ENCODE measurements around the gene RPL37. TPM values are rescaled to one million over a fixed set of nuclear protein-coding genes. Genes with fewer than 3 reads are reported as not detected.

The RPL37 gene
- total RNA-seq, 1 experiment from 2014 or later, result 916 TPM

DNA sequence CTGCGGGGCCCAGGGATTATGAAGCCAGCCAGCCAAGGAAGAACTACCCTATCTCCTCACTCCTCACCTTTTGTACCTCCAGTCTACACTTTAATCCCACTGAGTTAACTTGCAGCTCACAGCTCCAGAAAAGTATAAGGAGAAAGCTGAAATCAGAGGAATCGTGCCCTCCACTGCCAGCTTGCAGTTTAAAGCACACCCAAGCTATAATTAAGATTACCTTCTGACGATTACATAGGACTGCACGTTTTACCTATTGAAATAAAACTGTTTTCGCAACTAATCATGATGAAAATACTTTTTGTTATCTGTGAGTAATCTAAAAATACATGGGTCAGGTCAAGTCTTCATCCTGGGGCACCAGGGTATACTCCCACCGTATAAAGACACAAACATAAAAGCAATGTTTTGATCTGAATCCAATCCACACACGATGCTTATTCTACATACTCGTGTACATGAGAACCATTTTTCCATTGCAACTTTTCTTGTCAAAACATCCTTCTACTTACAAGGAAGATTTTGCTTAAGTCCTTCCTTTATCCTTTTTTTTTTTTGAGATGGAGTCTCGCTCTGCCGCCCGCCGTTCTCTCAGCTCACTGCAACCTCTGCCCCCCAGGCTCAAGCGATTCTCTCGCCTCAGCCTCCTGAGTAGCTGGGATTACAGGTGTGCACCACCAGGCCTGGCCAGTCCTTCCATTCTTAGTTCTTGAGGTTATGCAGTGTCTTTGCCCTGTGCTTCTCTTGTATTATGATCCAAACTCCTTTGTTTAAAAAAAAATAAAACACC lies 7.6 kb downstream of the RPL37 start:
- H3K4me3 ChIP-seq (ENCODE audit: low read depth in 2 of 2, low read length in 2 of 2), result no peak overlapping the region
- DNase-seq (ENCODE audit: low read depth, low spot score), result no peak
- peaks cover 9% of the 10 kb centered on the region; the same call in 1 of the 2 replicates for H3K4me1 ChIP-seq (ENCODE audit: control insufficient read depth, insufficient read depth, low read length)
- no peak overlapping the region for H3K27ac ChIP-seq (ENCODE audit: low read length)
- intact Hi-C loops (cut with micrococcal nuclease; ENCODE audit: unreplicated experiment), result no loop called here
- no TSS peak for BruUV-seq (replicated peaks)
- H3K36me3 ChIP-seq (ENCODE audit: control insufficient read depth, insufficient read depth, low read length), result peaks cover 44% of the 10 kb centered on the region
- ATAC-seq, result no peak
- H3K9me3 ChIP-seq (ENCODE audit: control insufficient read depth, insufficient read depth, low read depth, low read length), result no peaks in the 10 kb centered on the region
- in situ Hi-C loops (cut with HindIII; ENCODE audit: low pct_unique_long_range_greater_than_20kb, low sequenced_read_pairs), result no loop called here
- ChIA-PET CTCF (no interaction called here), POLR2A (no interaction called here)
- TF ChIP-seq POLR2AphosphoS5 (IDR thresholded peaks at IDR 0.05; ENCODE audit: low read depth, low read length), result peak; percentile 23
- TF ChIP-seq, protein P1, sequence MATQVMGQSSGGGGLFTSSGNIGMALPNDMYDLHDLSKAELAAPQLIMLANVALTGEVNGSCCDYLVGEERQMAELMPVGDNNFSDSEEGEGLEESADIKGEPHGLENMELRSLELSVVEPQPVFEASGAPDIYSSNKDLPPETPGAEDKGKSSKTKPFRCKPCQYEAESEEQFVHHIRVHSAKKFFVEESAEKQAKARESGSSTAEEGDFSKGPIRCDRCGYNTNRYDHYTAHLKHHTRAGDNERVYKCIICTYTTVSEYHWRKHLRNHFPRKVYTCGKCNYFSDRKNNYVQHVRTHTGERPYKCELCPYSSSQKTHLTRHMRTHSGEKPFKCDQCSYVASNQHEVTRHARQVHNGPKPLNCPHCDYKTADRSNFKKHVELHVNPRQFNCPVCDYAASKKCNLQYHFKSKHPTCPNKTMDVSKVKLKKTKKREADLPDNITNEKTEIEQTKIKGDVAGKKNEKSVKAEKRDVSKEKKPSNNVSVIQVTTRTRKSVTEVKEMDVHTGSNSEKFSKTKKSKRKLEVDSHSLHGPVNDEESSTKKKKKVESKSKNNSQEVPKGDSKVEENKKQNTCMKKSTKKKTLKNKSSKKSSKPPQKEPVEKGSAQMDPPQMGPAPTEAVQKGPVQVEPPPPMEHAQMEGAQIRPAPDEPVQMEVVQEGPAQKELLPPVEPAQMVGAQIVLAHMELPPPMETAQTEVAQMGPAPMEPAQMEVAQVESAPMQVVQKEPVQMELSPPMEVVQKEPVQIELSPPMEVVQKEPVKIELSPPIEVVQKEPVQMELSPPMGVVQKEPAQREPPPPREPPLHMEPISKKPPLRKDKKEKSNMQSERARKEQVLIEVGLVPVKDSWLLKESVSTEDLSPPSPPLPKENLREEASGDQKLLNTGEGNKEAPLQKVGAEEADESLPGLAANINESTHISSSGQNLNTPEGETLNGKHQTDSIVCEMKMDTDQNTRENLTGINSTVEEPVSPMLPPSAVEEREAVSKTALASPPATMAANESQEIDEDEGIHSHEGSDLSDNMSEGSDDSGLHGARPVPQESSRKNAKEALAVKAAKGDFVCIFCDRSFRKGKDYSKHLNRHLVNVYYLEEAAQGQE (IDR thresholded peaks at IDR 0.05; ENCODE audit: insufficient read depth in 1 of 2, low read depth in 2 of 2, low read length in 1 of 2), result no peak
- H3K27me3 ChIP-seq (ENCODE audit: control insufficient read depth, insufficient read depth, low read length), result no peaks in the 10 kb centered on the region

DNA sequence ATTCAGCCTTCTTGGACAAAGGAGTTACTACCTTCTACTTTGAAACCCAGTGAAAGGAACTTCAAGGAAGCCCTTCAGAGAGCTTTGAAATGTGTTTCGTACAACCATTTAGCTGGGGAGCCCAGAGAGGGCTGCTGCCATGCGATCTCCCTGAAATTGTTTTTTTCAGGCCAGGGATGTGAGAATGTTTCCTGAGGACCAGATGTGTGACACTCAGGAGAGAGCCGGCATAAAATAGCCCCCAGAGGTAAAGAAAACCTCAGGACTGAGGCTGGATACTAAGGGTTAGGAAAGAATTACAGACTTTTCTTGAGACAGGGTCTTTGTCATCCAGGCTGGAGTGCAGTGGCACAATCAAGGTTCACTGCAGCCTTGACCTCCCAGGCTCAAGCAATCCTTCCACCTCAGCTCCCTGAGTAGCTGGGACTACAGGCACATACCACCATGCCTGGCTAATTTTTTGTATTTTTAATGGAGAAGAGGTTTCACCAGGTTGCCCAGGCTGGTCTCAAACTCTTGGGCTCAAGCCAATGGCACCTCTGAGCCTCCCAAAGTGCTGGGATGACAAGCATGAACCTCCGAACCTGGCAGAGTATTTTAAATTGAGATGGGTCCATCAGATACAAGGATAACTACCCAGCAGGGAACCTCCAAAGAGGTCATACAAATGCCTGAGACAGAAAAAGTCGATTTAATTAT lies 8.4 kb downstream of the RPL37 start:
- ChIA-PET CTCF (no interaction called here), POLR2A (no interaction called here)
- TF ChIP-seq SIN3A (IDR thresholded peaks at IDR 0.05; ENCODE audit: borderline replicate concordance, insufficient read depth, low read depth, low read length), result no peak
- no peak for TF ChIP-seq TCF7L2 (IDR thresholded peaks at IDR 0.05; ENCODE audit: low read depth, low read length)
- TF ChIP-seq POLR2AphosphoS5 (IDR thresholded peaks at IDR 0.05; ENCODE audit: low read depth, low read length), result no peak; the same call in 1 of the 2 replicates
- TF ChIP-seq, protein P1 (IDR thresholded peaks at IDR 0.05; ENCODE audit: insufficient read depth in 1 of 2, low read depth in 2 of 2, low read length in 1 of 2), result no peak
- TF ChIP-seq, protein P2, sequence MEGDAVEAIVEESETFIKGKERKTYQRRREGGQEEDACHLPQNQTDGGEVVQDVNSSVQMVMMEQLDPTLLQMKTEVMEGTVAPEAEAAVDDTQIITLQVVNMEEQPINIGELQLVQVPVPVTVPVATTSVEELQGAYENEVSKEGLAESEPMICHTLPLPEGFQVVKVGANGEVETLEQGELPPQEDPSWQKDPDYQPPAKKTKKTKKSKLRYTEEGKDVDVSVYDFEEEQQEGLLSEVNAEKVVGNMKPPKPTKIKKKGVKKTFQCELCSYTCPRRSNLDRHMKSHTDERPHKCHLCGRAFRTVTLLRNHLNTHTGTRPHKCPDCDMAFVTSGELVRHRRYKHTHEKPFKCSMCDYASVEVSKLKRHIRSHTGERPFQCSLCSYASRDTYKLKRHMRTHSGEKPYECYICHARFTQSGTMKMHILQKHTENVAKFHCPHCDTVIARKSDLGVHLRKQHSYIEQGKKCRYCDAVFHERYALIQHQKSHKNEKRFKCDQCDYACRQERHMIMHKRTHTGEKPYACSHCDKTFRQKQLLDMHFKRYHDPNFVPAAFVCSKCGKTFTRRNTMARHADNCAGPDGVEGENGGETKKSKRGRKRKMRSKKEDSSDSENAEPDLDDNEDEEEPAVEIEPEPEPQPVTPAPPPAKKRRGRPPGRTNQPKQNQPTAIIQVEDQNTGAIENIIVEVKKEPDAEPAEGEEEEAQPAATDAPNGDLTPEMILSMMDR (IDR thresholded peaks at IDR 0.05), result no peak
- no peak for DNase-seq (ENCODE audit: low read depth, low spot score)
- Histone ChIP-seq H3K36me3 (ENCODE audit: control insufficient read depth, insufficient read depth, low read length) (peaks cover 37% of the 10 kb centered on the region), H3K9me3 (ENCODE audit: control insufficient read depth, insufficient read depth, low read depth, low read length) (no peaks in the 10 kb centered on the region), H3K4me3 (ENCODE audit: low read depth in 2 of 2, low read length in 2 of 2) (no peak overlapping the region), H3K27ac (ENCODE audit: low read length) (no peak overlapping the region), H3K27me3 (ENCODE audit: control insufficient read depth, insufficient read depth, low read length) (no peaks in the 10 kb centered on the region), H3K4me1 (ENCODE audit: control insufficient read depth, insufficient read depth, low read length) (peaks cover 3% of the 10 kb centered on the region; the same call in 1 of the 2 replicates)
- BruUV-seq (replicated peaks), result no TSS peak
- intact Hi-C loops (cut with micrococcal nuclease; ENCODE audit: unreplicated experiment) (no loop called here), in situ Hi-C loops (cut with HindIII; ENCODE audit: low pct_unique_long_range_greater_than_20kb, low sequenced_read_pairs) (no loop called here)
- ATAC-seq, result no peak
